ENCODE measurements around the gene GBE1.
"Not testable (repeated sequence)": the region's sequence is repeated elsewhere in the genome, so short reads cannot be mapped to it uniquely, and the experiment has no call there.

Gene GBE1

DNA sequence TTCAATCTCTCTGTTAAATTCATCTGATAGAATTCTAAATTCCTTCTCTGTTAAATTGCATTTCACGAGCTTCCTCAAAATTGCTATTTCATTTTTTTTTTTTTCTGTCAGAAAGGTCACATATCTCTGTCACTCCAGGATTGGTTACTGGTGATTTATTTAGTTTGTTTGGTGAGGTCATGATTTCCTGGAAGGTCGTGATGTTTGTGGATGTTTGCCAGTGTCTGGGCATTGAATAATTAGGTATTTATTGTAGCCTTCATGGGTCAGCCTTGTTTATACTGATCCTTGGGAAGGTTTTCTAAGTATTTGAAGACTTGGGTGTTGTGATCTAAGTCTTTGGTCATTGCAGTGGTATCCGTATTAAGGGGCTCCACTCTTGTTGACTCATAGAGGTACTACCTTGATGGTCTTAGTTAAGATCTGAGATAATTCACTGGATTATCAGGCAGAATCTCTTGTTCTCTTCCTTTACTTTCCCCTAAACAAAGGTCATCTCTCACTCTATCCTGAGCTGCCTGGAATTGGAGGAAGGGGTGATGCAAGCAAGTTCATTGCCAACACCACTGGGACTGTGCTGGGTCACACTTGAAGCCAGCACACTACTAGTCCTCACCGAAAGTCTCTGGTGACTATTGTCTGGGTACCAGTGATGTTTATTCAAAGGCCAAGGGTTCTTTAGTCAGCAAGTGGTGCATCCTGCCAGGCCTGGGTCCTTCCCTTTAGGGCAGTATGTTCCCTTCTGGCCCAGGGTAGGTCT lies 231.1 kb downstream of the GBE1 start:
- DNase-seq (ENCODE audit: low spot score in 2 of 2) = no peak
- Mint-ChIP-seq H3K36me3 (ENCODE audit: insufficient read depth) (peaks cover 7% of the 10 kb centered on the region), H3K4me1 (no peaks in the 10 kb centered on the region), H3K27ac (ENCODE audit: low read depth) (no peak overlapping the region), H3K9me3 (peaks cover 18% of the 10 kb centered on the region), H3K4me3 (no peak overlapping the region), H3K27me3 (no peaks in the 10 kb centered on the region)
- no peak for ATAC-seq (replicated peaks; ENCODE audit: extremely low read depth, poor library complexity, severe bottlenecking)

DNA sequence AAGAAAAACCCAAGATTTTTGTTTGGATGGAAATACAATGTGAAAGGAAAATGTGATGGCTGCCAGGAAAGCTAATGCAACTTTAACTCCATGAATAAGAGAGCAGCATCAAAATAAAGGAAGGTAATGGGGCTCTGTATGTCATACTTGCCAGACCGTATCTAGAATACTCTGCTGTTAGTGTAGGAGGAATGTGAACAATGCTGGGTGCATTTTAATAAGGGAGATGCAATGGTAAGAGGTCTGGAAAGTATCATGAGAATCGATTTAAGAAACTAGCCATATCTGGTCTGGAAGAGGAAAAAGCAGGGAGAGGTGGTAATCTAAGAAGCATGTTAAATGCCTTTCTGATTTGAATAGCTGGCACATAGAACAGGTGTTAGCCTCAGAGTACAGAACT lies 239.6 kb downstream of the GBE1 start:
- H3K36me3 Mint-ChIP-seq (ENCODE audit: insufficient read depth) = peaks cover 3% of the 10 kb centered on the region
- no peaks in the 10 kb centered on the region for H3K4me1 Mint-ChIP-seq
- ATAC-seq (replicated peaks; ENCODE audit: extremely low read depth, poor library complexity, severe bottlenecking) = no peak
- no peaks in the 10 kb centered on the region for H3K27me3 Mint-ChIP-seq
- no peak overlapping the region for H3K27ac Mint-ChIP-seq (ENCODE audit: low read depth)
- no peaks in the 10 kb centered on the region for H3K9me3 Mint-ChIP-seq
- DNase-seq (ENCODE audit: low spot score in 2 of 2) = no peak
- no peak overlapping the region for H3K4me3 Mint-ChIP-seq

DNA sequence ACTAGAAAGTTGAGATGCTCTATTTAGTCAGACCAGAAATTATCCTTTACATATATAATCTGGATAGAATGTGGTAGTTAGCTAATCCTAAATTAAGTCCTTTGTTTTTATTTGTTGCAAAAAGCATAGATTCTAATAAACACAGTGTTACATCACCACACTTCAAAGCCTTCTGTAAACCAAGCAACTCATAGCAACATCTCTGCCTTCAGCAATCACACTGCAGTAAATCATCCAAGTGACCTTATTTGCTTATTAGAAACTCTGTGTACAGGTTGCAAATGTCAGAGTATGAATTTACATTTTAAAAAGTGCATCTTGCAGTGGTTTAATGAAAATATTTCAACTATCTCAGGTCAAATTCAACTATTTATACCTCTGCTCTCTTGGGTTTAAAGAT lies 242.5 kb downstream of the GBE1 start:
- Mint-ChIP-seq H3K27me3 (no peaks in the 10 kb centered on the region), H3K27ac (ENCODE audit: low read depth) (no peak overlapping the region), H3K9me3 (no peaks in the 10 kb centered on the region), H3K36me3 (ENCODE audit: insufficient read depth) (peaks cover 3% of the 10 kb centered on the region), H3K4me1 (no peaks in the 10 kb centered on the region), H3K4me3 (no peak overlapping the region)
- ATAC-seq (replicated peaks; ENCODE audit: extremely low read depth, poor library complexity, severe bottlenecking) = no peak
- no peak for DNase-seq (ENCODE audit: low spot score in 2 of 2)

DNA sequence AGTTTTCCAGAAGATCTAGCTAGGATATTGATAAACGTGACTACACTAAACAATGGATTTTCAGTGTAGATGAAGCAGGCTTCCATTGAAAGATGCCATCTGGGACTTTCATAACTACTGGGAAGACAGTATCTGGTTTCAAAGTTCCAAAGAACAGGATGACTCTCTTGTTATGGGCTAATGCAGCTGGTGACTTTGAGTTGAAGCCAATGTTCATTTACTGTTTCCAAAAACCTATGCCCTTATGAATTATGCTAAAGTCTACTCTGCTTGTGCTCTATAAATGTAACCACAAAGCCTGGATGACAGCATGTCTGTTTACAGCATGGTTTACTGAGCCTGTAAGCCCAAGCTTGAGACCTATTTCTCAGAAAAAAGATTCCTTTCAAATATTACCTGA lies 245.4 kb downstream of the GBE1 start:
- ATAC-seq (replicated peaks; ENCODE audit: extremely low read depth, poor library complexity, severe bottlenecking) (no peak), DNase-seq (ENCODE audit: low spot score in 2 of 2) (no peak)
- Mint-ChIP-seq H3K36me3 (ENCODE audit: insufficient read depth) (no peaks in the 10 kb centered on the region), H3K4me1 (no peaks in the 10 kb centered on the region), H3K27me3 (no peaks in the 10 kb centered on the region), H3K9me3 (no peaks in the 10 kb centered on the region), H3K27ac (ENCODE audit: low read depth) (no peak overlapping the region), H3K4me3 (no peak overlapping the region)

DNA sequence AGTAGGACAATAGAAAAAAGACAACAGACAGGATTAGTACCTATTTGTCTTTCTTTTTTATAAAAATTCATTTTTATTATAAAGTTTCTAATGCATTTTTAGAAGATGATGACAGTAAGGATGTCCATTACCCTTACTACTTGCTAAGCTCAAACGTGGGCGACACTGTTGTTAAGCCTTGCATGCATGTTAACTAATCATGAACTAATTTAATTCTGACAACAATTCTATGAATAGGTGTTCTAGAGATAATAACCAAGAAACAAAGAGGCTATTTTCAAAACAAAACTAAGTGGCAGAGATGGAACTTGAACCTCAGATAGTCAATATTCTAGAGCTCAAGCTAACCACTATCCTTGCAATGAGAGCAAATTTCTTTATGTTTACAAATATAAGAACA lies 247.9 kb downstream of the GBE1 start:
- no peak for DNase-seq (ENCODE audit: low spot score in 2 of 2)
- Mint-ChIP-seq H3K4me3 (no peak overlapping the region), H3K27ac (ENCODE audit: low read depth) (no peak overlapping the region), H3K36me3 (ENCODE audit: insufficient read depth) (no peaks in the 10 kb centered on the region), H3K27me3 (no peaks in the 10 kb centered on the region), H3K9me3 (no peaks in the 10 kb centered on the region), H3K4me1 (no peaks in the 10 kb centered on the region)
- no peak for ATAC-seq (replicated peaks; ENCODE audit: extremely low read depth, poor library complexity, severe bottlenecking)

DNA sequence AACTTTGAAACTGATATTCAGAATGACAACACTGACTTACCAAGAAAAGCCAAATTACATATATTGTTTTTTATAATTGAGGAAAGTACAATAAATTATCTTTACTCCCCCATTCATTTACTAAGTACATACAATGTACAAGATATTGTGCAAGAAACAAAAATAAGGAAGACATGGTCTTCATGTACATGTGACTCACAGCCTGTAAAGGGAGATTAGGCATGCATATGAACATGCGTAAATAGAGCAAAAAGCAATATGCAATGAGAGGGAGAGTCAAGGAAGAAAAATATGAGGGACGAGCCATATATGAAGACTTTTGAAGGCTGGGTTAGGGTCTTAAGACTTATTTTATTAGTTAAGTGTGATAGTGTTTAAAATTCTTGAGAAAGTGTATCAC lies 258.4 kb downstream of the GBE1 start:
- H3K9me3 Mint-ChIP-seq = no peaks in the 10 kb centered on the region
- H3K4me1 Mint-ChIP-seq = no peaks in the 10 kb centered on the region
- no peaks in the 10 kb centered on the region for H3K36me3 Mint-ChIP-seq (ENCODE audit: insufficient read depth)
- no peak overlapping the region for H3K4me3 Mint-ChIP-seq
- ATAC-seq (replicated peaks; ENCODE audit: extremely low read depth, poor library complexity, severe bottlenecking) = no peak
- DNase-seq (ENCODE audit: low spot score in 2 of 2) = no peak
- no peaks in the 10 kb centered on the region for H3K27me3 Mint-ChIP-seq
- no peak overlapping the region for H3K27ac Mint-ChIP-seq (ENCODE audit: low read depth)

DNA sequence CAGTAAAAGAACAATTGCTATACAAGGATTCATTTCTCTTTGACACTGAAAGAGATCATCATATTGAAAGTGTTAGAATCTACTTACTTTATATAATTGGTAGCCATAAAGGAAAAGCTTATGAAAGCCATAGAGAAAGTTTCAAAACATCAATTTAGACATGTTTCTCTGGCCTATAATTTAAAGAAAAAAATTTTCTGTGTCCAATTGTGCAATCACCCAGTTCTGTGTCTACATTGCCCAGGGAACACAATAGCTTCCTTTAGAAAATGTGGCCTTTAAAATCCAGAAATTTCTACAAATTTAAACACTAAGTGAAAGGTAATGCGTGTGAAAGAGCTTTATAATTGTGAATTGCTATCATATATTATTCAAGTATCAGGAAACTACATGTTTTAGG lies 259.2 kb downstream of the GBE1 start:
- Mint-ChIP-seq H3K4me1 (no peaks in the 10 kb centered on the region), H3K36me3 (ENCODE audit: insufficient read depth) (no peaks in the 10 kb centered on the region), H3K27me3 (no peaks in the 10 kb centered on the region), H3K9me3 (no peaks in the 10 kb centered on the region), H3K4me3 (no peak overlapping the region), H3K27ac (ENCODE audit: low read depth) (no peak overlapping the region)
- ATAC-seq (replicated peaks; ENCODE audit: extremely low read depth, poor library complexity, severe bottlenecking) = no peak
- DNase-seq (ENCODE audit: low spot score in 2 of 2) = no peak

DNA sequence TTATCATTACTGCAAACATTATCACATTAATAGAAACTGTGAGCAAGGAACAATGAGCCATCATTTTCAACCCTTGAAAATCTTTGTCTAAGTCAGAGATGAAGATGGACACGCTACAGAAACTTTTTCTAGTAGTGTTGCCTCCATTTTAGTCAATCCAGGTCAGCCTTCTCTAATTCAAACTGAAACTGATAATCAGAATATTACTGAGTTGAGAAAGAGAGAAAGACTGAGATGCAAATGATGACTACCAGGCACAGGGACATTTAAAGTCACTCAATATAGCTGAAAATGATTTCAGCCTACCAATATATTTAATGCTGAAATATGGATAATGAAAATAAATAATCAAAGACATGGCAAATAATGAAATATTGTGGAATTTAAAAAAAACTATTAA lies 261.4 kb downstream of the GBE1 start:
- ATAC-seq (replicated peaks; ENCODE audit: extremely low read depth, poor library complexity, severe bottlenecking) (no peak), DNase-seq (ENCODE audit: low spot score in 2 of 2) (no peak)
- no peak overlapping the region for H3K27ac Mint-ChIP-seq (ENCODE audit: low read depth)
- no peaks in the 10 kb centered on the region for H3K36me3 Mint-ChIP-seq (ENCODE audit: insufficient read depth)
- no peak overlapping the region for H3K4me3 Mint-ChIP-seq
- H3K9me3 Mint-ChIP-seq = no peaks in the 10 kb centered on the region
- H3K4me1 Mint-ChIP-seq = no peaks in the 10 kb centered on the region
- H3K27me3 Mint-ChIP-seq = no peaks in the 10 kb centered on the region

DNA sequence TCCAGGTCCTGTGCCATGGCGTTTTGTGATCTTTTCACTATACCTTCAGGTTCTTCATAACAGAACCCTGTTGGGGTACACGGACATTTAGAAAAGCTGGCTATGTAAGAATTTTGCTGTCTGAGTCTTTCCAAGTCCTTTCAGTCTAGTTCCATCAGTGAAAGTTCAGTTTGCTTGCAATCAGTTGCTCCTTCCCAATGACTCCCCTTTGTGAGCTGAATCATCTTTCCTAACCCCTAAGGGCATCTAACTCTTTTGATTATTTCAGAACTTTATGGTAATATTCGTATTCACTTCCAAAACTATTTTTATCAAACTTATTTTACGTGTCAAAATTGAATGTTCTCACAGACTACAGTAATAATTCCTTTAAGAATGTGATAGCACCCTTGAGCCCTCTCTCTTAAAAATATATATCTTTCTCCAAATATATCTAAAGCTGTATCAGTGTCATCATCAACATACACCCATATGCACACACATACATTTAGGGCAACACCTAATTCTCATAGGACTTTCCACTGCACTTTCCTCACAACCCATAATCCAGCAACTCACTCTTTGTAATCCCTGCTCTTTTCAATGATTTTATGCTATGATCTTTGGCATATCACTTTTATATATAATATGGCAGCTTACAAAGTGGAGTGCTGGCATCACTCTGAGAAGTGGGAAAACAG lies 263.7 kb downstream of the GBE1 start:
- Mint-ChIP-seq H3K27ac (ENCODE audit: low read depth) (no peak overlapping the region), H3K4me1 (no peaks in the 10 kb centered on the region), H3K36me3 (ENCODE audit: insufficient read depth) (no peaks in the 10 kb centered on the region), H3K9me3 (no peaks in the 10 kb centered on the region), H3K27me3 (no peaks in the 10 kb centered on the region), H3K4me3 (no peak overlapping the region)
- ATAC-seq (replicated peaks; ENCODE audit: extremely low read depth, poor library complexity, severe bottlenecking) (no peak), DNase-seq (ENCODE audit: low spot score in 2 of 2) (no peak)

DNA sequence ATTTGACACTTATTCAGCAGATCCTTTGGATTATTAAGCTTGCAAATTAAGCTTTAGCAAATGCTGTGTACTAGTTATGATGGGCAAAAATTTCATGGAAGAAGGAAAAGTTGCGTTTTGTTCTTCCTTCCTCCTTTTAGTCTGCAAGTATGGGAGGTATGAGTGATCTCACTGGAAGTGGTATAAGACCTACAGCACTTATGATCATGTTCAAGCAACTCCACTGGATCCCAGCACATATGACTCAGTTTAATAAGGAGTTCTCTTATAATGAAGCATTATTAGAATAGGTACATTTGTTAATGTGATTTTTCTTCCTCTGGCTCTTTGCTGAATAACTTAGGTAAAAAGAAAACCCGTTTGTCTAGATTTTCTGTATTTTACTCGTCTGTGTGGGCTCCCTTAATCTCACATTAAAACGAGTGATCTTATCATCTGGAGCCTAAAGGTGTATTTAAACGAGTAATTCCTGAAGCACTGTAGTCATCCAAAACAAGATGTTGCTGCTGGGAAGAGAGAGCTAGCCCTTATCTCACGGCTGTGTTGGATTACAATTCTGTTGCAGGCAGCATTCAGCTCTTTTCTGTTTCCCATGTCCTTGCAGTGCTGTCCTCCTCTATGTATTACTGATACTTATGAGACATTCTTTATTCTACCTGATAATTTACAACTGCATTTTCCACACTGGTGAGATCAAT lies 264.9 kb downstream of the GBE1 start:
- H3K36me3 Mint-ChIP-seq (ENCODE audit: insufficient read depth) = no peaks in the 10 kb centered on the region
- no peak overlapping the region for H3K4me3 Mint-ChIP-seq
- no peak for ATAC-seq (replicated peaks; ENCODE audit: extremely low read depth, poor library complexity, severe bottlenecking)
- no peaks in the 10 kb centered on the region for H3K4me1 Mint-ChIP-seq
- DNase-seq (ENCODE audit: low spot score in 2 of 2) = no peak
- H3K27me3 Mint-ChIP-seq = no peaks in the 10 kb centered on the region
- no peak overlapping the region for H3K27ac Mint-ChIP-seq (ENCODE audit: low read depth)
- no peaks in the 10 kb centered on the region for H3K9me3 Mint-ChIP-seq

DNA sequence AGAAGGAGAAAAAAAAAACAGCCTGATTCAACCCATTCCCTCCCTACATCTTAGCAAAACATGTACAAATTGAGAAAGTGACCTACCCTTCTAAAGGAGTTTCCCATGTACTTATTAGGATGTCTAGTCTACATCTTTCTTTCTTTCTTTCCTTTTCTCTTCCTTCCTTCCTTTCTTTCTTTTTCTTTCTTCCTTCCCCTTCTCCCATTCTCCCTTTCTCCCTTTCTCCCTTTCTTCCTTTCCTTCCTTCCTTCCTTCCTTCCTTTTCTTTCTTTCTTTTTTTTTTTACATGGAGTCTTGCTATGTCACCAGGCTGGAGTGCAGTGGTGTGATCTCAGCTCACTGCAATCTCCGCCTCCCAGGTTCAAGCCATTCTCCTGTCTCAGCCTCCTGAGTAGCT lies 269.0 kb downstream of the GBE1 start:
- not testable (repeated sequence) for H3K27me3 Mint-ChIP-seq; ATAC-seq (replicated peaks; ENCODE audit: extremely low read depth, poor library complexity, severe bottlenecking); H3K27ac Mint-ChIP-seq (ENCODE audit: low read depth); H3K4me1 Mint-ChIP-seq; H3K9me3 Mint-ChIP-seq; DNase-seq (ENCODE audit: low spot score in 2 of 2); H3K4me3 Mint-ChIP-seq; H3K36me3 Mint-ChIP-seq (ENCODE audit: insufficient read depth)

DNA sequence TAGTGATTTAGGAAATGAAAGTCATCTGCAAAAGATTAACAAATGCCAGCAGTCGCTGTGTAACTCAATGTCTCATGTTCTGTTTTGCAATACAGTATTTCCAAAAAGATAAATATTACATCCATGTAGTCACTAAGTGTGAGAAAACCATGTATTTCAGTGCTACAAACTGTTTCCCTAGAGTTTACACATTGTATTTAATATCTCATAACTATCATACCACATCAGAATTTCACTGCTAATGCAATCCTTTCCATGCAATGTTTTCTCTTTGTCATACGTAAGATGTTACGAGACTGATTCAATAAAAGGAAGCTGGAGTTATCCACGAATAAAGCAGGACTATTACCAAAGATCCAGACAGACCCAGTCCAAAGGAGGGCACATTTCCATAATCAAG lies 269.4 kb downstream of the GBE1 start:
- Mint-ChIP-seq H3K4me1 (peaks cover 7% of the 10 kb centered on the region), H3K27me3 (no peaks in the 10 kb centered on the region), H3K4me3 (no peak overlapping the region), H3K9me3 (no peaks in the 10 kb centered on the region), H3K36me3 (ENCODE audit: insufficient read depth) (peaks cover 2% of the 10 kb centered on the region), H3K27ac (ENCODE audit: low read depth) (no peak overlapping the region)
- ATAC-seq (replicated peaks; ENCODE audit: extremely low read depth, poor library complexity, severe bottlenecking) (no peak), DNase-seq (ENCODE audit: low spot score in 2 of 2) (no peak)
